ENCODE data around the gene TNFRSF8.
A peak's percentile ranks its signal among the peaks of the same experiment; 100 is the strongest.

TNFRSF8 gene

GRCh38 chr1:12176298-12177118 lies 113.4 kb downstream of the TNFRSF8 start:
- DNase-seq (ENCODE audit: low read depth), result no peak

GRCh38 chr1:12177156-12177998 lies 114.3 kb downstream of the TNFRSF8 start:
- no peak for DNase-seq (ENCODE audit: low read depth)

GRCh38 chr1:12177999-12178441 lies 114.9 kb downstream of the TNFRSF8 start:
- peak; percentile 90 for DNase-seq (ENCODE audit: low read depth)

- no peak for DNase-seq (ENCODE audit: low read depth)
Observed at GRCh38 chr1:12178511-12178910, 115.4 kb downstream of the TNFRSF8 start.

GRCh38 chr1:12179111-12179519 lies 116.0 kb downstream of the TNFRSF8 start:
- DNase-seq (ENCODE audit: low read depth), result peak; percentile 86

- no peak for DNase-seq (ENCODE audit: low read depth)
Observed at GRCh38 chr1:12179676-12180075, 116.6 kb downstream of the TNFRSF8 start.

- no peak for DNase-seq (ENCODE audit: low read depth)
Observed at GRCh38 chr1:12180315-12180714, 117.2 kb downstream of the TNFRSF8 start.

- no peak for DNase-seq (ENCODE audit: low read depth)
Observed at GRCh38 chr1:12180903-12181302, 117.8 kb downstream of the TNFRSF8 start.

- DNase-seq (ENCODE audit: low read depth), result no peak
Observed at GRCh38 chr1:12181568-12181967, 118.5 kb downstream of the TNFRSF8 start.

- DNase-seq (ENCODE audit: low read depth), result no peak
Observed at GRCh38 chr1:12182410-12182984, 119.4 kb downstream of the TNFRSF8 start.

- DNase-seq (ENCODE audit: low read depth), result no peak
Observed at GRCh38 chr1:12183095-12183794, 120.1 kb downstream of the TNFRSF8 start.

GRCh38 chr1:12184008-12184681 lies 121.0 kb downstream of the TNFRSF8 start:
- peak; percentile 66 for DNase-seq (ENCODE audit: low read depth)

- no peak for DNase-seq (ENCODE audit: low read depth)
Observed at GRCh38 chr1:12185036-12185917, 122.2 kb downstream of the TNFRSF8 start.

- peak; percentile 15 for DNase-seq (ENCODE audit: low read depth)
Observed at GRCh38 chr1:12185918-12186678, 123.0 kb downstream of the TNFRSF8 start.

GRCh38 chr1:12186679-12186985 lies 123.5 kb downstream of the TNFRSF8 start:
- DNase-seq (ENCODE audit: low read depth), result no peak

GRCh38 chr1:12188115-12188514 lies 125.0 kb downstream of the TNFRSF8 start:
- DNase-seq (ENCODE audit: low read depth), result peak; percentile 22

- DNase-seq (ENCODE audit: low read depth), result no peak
Observed at GRCh38 chr1:12188657-12189327, 125.7 kb downstream of the TNFRSF8 start.

- DNase-seq (ENCODE audit: low read depth), result no peak
Observed at GRCh38 chr1:12189328-12189682, 126.2 kb downstream of the TNFRSF8 start.
